C1 segment of cervical spinal cord (tissue), 14 donors: Measurements from ENCODE around the gene CTDSPL2.
A peak's percentile ranks its signal among the peaks of the same experiment; 100 is the strongest.
"Not testable (repeated sequence)": the region's sequence is repeated elsewhere in the genome, so short reads cannot be mapped to it uniquely, and the experiment has no call there.

Experiments used
- DNase-seq, 14 donors: peaks; one replicate each; lab custom pipeline; 2025; lab: John Stamatoyannopoulos, UW

The CTDSPL2 gene

DNA sequence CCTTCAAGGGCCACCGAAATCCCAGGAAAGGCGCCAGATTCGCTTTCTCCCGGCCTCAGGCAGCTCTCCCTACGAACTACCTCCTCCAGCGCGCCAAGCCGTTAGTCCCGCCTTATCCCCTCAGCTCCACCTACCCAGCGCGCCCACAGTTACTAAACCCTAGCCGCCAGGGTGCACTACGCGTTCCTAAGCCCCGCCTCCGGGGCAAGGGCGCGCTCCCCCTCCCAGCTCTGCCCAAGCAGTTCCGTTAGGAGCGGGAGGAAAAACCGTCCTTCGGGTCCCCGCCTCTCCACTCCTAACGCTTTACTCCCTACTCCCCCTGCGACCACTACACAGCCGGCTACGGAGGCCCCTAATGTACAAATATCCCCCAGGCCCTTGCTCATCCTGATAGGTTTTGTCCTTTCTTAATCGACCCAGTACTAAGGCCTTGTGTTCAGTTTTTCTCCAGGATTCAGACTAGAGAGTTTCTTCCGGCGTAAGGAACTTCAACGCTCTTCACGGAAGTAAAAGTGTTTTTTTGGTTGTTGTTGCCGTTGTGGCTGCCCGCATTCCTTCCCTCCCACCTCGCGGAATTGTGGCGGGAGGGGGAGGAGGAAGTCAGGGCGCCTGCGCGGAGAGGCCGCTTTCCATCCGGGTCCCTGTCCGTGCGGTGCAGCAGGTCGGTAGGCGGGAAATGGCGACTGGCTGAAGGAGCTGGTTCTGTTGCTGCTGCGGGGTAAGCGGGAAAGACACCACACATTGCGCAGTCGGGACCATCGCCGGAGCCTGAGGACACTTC lies at the start of gene CTDSPL2:
TSS of gene CTDSPL2 (plus strand) at position 655 of the 781 bp plus-strand sequence. CDS start 31,386 bp downstream, outside the sequence.
- DNase-seq = peak; percentile 92 to 99 (median 97)

DNA sequence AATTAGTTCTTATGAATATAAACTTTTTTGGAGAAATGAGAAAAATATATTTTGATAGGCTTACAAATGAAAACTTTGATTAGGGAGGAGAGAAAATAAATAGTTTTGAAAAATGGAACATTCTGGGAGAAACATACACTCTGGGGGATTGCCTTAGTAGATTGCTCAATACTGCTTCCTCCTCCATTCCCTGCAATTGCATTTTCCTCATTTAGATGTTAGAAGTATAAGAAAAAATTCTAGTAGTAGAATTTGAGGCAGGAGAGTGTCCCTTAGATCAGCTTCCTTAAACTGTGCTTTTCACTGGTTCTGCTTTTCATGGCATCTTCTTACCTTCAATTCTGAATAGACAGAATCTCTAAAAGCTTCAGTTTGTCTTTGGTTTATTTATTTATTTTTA lies 46.2 kb upstream of the CTDSPL2 start:
- no peak for DNase-seq

DNA sequence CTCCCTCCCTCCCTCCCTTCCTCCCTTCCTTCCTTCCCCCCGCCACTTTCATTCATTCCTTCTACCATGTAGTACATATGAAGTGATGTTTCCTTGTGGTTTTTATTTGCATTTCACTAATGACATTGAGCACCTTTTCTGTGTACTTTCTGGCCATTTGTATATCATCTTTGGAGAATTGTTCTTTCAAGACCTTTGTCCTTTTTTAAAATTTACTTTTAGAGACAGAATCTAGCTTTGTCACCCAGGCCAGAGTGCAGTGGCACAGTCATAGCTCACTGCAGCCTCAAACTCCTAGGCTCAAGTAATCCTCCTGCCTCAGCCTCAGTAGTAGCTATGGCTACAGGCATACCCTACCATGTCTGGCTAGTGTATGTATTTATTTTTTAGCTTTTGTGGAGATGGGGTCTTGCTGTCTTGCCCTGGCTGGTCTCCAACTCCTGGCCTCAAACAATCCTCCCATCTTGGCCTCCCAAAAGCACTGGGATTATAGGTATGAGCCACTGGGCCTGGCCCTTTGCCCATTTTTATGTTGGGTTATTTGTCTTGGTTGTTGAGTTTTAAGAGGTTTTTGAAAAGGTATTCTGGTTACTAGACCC lies 42.0 kb upstream of the CTDSPL2 start:
- DNase-seq = no peak

DNA sequence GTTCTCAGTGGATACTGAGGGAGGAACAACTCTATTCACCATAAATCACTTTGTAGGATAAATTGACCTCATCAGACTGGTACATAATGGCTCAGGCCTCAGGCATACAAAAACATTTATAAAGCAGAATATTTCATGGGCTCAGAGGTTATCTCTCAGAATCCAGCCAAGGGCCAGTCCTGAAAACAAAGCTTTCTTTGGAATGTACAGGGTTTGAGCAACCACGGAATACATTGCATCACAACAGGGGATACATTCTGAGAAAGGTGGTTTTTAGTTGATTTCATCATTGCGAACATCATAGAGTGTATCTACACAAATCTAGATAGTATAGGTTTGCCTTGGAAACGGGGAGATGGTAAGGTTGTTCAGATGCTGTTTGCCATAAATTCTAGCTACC lies 33.4 kb upstream of the CTDSPL2 start:
- DNase-seq = no peak

DNA sequence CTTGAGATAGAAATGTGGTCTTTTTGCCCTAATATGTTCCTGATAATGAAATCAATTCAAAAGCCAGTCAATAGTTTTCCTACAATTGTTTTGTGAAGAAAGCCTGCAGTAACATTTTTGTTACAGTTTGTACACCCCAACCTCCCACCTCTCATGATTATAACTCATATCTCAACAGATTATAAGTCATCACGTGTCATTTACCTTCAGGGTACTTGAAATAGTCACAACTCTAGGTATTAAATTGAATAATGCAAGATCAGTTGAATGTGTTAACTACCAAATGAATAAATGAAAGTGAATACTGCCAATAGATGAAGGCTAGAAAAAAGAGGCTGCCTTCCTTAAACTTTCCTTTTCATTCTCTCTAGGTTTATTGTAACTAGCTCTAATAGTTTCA lies 32.9 kb upstream of the CTDSPL2 start:
- DNase-seq = no peak

DNA sequence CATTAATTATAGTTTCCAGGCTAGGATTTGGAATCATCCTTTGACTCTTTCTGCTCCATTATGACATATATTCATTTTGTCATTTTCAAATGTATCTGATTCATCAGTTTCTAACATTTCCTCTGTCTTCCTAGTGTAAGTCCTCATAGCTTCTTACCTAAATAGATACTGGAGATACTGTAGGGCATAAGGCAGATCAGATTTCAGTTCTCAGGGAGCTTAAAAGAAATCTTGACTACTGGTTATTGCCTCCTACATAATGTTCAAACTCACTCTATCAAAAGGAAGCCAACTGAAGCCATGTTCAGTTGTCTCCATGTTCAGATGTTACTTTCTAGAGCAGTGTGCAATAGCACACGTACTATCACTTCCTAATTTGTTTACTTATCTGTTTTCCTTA lies 29.6 kb upstream of the CTDSPL2 start:
- DNase-seq = no peak

DNA sequence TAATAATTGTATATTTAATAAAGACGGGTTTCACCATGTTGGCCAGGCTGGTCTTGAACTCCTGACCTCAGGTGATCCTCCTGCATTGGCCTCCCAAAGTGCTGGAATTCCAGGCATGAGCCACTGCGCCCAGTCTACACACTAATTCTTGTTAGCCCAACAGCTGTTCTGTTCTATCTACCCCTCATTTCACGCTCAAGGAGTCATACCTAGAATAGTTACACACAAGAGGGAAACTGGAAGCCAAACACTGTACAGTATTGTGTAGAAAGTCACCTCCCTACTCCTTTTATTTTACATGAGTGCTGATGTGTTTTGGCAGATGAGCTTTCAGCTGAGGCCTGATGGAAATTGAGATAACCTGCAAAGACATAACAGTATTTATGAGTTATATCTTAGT lies 13.4 kb upstream of the CTDSPL2 start:
- DNase-seq = no peak

DNA sequence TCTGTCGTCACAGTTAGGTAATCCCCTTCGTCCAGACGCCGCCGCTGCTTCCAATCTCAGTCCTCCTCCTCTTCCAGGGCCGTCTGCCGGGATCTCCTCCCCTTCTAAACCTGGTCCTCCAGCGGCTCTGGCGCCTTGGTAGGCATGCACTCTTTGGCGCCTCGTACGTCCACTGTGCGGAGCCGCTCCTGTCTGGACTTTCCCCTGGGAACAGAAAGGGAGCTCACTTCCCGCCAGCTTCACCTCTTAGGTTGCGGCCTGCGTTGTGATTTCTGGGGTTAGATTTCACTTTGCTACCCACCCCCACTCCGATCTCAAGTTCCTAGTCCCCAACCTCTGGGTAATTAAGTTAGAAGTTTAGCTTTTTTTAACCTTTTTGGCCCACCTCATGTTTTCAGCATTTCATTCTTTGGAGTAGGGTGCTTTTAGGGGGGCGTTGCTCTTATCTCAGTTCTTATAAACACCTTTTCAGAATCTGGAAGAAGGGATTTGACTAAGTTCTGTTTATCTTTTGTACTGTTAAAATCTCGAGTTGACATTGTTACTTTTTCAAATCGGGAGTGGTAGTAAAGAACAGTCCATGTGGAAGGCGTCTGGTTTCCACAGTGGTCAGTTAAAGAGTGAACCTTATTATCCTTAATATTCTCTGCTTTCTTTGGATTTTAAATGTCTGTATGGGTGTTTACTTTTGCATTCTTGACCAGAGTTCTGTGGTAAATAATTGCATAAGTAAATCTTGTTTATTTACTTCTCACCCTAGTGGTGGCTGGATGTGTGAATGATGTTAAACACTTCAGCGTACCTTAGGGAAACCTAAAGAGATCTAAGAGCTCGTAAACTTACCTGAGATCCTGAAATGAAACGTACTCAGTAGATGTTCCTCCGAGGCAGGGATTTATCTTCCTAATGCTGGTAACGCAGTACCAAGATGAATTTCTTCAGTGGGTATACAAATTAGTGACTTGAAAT lies 611 bp downstream of the CTDSPL2 start:
- no peak for DNase-seq

DNA sequence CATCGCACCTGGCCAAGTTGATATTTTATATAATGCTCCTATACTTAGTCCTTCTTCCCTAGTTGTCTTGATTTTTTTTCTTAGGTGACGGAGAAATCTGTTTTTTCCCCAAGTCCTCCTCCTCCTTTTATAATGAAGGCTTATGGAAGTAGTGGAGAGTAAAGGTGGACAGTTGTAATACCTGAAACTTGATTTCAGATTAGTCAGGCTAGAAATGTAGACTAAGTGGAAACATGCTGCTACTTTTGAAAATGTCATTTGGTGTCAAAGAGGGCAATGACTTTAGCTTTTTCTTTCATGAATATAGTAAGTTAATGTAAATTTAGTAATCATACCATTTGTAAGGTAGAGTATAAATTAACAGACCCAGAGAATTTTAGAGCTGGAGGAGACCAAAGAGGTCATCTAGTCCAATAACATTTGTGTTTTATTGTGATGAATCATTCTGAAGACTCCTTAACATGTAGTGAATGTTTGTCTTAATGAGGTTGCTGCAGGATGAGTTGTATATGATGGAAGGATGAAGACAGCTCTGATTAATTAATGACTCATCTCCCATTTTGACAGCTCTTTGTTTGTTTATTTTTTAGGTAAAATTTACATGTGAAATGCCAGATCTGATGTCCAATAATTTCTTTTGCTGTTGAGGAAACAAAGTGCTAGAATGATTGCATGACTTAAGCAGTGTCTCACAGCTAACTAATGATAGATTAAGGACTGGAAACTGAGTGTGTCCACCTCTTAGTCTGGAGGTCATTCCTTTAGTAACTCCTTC lies 8.7 kb downstream of the CTDSPL2 start:
- DNase-seq = no peak

DNA sequence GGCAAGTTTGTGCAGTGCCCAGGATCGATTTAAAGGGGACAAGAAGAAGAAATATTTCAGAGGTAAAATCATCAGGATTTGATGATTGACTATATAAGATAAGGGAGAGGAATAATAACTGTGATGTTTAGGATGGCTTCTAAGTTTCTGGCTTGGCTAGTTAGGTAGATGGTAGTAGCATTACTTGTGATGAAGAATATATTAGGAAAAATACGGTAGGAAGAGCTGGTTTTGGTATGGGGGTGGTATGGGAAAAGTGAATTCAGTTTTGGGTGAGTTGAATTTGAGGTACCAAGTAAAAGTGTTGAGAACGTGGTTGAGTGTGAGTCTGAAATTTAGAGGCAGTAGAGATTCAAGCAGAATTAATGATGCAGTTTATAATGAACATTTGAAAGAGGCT lies 11.0 kb downstream of the CTDSPL2 start:
- no peak for DNase-seq

DNA sequence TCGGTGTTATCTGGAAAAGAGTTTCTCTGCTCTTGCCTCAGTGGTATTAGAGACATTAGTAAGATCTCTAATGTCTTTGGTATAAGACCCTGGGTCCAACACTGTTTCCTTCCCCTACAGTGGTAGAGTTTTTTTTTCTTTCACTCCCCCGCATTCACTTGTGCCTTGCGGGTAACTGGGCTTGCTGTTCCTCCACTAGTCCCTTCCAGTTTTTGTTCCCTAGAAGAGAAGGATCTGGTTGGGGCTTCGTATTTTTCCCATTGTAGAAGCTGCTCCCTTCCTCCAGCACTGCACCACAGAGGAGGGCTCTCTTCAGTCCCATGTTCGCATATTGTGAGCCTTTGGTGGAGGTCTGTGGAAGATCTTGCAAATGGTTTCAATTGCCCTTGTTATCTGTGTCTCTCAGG lies 13.7 kb downstream of the CTDSPL2 start:
- DNase-seq = no peak

DNA sequence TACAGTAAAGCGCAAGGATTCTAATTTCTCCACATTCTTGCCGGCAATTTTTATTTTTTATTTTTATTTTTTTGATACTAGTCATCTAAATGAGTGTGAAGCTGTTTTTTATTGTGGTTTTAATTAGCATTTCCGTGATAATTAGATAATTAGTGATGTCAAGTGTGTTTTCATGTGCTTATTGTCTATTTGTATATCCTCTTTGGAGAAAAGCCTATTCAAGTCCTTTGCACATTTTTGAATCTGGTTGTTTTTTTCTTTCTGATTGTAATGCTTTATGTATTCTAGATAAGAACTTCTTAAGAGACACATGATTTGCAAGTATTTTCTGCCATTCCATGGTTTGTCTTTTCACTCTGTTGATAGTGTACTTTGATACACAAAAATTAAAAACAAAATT lies 16.1 kb downstream of the CTDSPL2 start:
- DNase-seq = no peak

DNA sequence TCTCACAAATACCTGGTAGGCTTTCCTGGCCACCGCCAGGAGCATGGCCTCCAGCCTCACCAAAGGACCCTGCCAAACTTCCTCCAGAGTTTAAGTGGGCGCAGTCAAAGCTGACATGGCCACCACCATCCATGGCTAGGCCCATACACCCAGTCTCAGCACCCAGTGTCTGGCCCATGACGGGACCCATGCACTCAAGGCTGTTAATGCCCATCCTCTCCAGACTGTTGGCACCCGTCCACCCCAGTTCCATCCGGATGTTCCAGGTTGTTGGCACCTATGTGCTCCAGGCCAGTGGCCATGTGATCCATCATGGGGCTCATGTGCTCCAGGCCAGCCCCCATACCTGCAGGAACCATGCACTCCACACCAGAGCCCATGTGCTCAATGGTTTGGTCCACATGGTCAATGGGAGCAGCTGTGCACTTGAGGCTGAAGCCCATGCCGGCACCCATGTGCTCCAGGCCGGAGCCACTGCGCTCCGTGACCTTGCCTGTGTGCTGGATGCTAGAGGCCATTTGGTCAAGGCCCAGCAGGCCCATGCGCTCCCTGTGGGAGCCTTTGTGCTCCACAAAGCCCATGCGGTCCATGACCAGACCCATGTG lies 20.4 kb downstream of the CTDSPL2 start:
- no peak for DNase-seq

DNA sequence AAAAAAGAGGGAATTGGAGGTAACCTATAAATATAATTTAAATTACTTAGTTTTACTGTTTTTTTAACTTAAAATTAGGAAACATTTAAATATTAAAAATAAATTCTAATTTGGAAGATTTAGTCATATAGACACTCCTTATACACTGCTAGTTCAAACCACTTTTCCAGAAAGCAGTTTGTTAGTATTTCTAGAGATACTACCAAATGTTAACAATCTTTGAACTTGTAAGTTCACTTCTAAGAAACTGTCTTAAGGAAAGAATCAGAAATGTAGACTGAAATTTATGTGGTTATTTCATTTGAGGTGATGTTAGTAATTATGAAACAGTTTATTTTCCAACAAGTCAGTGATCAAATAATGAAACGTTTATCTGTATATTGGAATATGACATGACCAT lies 22.7 kb downstream of the CTDSPL2 start:
- DNase-seq = no peak

DNA sequence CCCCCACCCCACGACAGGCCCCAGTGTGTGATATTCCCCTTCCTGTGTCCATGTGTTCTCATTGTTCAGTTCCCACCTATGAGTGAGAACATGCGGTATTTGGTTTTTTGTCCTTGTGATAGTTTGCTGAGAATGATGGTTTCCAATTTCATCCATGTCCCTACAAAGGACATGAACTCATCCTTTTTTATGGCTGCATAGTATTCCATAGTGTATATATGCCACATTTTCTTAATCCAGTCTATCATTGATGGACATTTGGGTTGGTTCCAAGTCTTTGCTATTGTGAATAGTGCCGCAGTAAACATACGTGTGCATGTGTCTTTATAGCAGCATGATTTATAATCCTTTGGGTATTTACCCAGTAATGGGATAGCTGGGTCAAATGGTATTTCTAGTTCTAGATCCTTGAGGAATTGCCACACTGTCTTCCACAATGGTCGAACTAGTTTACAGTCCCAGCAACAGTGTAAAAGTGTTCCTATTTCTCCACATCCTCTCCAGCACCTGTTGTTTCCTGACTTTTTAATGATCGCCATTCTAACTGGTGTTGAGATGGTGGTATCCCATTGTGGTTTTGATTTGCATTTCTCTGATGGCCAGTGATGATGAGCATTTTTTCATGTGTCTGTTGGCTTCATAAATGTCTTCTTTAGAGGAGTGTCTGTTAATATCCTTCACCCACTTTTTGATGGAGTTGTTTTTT lies 26.3 kb downstream of the CTDSPL2 start:
- DNase-seq = not testable (repeated sequence)

DNA sequence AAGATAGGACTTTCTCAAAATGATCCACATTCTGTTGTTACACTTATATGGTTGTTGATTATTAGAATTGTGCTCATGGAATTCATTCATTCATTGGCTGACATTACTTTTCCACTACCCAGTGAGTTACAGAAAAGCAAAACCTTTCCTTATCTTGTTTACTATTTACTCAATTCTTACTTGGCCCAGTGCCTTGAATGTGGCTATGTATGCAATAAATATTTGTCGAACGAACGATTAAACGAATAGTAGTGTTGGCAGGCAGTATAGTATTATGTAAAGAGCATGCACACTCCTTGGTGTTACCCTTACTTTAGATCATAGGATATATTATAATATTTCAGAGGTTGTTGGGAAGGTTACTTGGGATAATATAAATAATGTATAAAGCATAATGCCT lies 31.0 kb downstream of the CTDSPL2 start:
- no peak for DNase-seq

DNA sequence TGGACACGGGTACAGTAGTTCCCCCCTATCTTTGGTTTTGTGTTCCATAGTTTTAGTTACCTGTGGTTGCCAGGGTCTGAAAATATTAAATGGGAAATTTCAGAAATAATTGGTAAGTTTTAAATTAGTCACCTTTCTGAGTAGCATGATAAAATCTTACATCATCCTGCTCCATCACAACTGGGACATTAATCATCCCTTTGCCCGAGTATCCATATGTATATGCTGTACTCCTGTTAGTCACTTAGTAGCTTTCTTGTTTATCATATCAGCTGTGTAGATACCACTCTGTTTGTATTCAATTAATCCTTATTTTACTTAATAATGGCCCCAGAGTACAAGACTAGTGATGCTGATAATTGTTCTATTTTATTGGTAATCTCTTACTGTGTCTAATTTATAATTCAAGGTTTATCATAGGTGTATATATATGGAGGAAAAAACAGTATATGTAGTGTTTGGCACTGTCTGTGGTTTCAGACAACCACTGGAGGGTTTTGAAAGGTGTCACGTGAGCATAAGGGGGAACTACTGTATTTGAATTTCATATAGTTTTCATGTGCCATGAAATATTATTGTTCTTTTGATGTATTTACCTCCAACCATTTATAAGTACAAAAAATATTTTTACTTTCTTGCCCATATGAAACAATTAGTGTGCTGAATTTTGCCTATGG lies 41.4 kb downstream of the CTDSPL2 start:
- DNase-seq = no peak

DNA sequence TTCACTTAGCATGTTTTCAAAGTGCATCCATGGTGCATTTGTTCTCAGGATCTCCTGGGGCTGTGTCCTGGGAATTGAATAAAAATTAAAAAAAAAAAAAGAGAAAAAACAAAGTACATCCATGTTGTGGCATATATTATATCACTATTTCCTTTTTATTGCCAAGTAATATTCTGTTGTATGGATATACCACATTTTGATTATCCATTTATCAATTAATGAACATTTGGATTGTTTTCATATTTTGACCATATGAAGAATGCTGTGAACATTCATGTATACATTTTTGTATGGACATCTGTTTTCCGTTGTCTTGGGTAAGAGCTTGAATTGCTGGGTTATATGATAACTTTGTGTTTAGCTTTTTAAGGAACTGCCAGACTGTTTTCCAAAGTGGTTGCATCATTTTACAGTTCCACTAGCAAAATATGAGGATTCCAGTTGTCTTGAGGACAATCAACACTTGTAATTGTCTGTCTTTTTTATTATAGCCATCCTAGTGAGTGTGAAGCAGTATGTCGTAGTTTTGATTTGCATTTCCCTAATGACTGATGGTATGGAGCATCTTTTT lies 44.5 kb downstream of the CTDSPL2 start:
- DNase-seq = no peak

DNA sequence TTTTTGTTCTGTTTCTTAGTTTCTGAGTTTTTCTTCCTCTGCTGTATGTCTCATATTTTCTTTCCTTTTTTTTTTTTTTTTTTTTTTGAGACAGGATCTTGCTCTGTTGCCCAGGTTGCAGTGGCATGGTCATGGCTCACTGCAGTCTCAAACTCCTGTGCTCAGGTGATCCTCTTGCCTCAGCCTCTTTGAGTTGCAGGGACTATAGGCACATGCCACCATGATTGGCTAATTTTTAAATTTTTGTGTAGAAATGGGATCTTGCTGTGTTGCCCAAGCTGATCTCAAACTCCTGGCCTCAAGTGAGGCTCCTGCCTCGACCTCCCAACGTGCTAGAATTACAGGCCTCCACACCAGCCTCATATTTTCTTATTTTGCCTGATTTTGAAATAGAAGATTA lies 51.9 kb downstream of the CTDSPL2 start:
- DNase-seq = no peak
